Activated T-cell treated with anti-CD3 and anti-CD28 coated beads for 24 hours (primary cell): ENCODE data around the gene ATG10.
"Not testable (repeated sequence)": the region's sequence is repeated elsewhere in the genome, so short reads cannot be mapped to it uniquely, and the experiment has no call there.

Source experiments
- DNase-seq: peaks from one replicate; pipeline ENCODE4 v3.0.0-alpha.2; 2020; ENCODE audit warnings: low read depth

Gene ATG10

GRCh38 chr5:82225525-82226172, 253.8 kb downstream of the ATG10 start:
- DNase-seq, result peak; percentile 53

- DNase-seq, result no peak
Measured at GRCh38 chr5:82234885-82235284, 263.1 kb downstream of the ATG10 start.

GRCh38 chr5:82244151-82244550, 272.3 kb downstream of the ATG10 start:
- DNase-seq, result no peak

GRCh38 chr5:82244854-82245635, 273.2 kb downstream of the ATG10 start:
- DNase-seq, result no peak

- no peak for DNase-seq
Measured at GRCh38 chr5:82246960-82247574, 275.2 kb downstream of the ATG10 start.

GRCh38 chr5:82252744-82253143, 280.9 kb downstream of the ATG10 start:
- no peak for DNase-seq

GRCh38 chr5:82255844-82256243, 284.0 kb downstream of the ATG10 start:
- no peak for DNase-seq

- no peak for DNase-seq
Measured at GRCh38 chr5:82257247-82257646, 285.4 kb downstream of the ATG10 start.

- no peak for DNase-seq
Measured at GRCh38 chr5:82257729-82258128, 285.9 kb downstream of the ATG10 start.

GRCh38 chr5:82259172-82259800, 287.5 kb downstream of the ATG10 start:
- DNase-seq, result no peak

- DNase-seq, result no peak
Measured at GRCh38 chr5:82265047-82265446, 293.2 kb downstream of the ATG10 start.

- not testable (repeated sequence) for DNase-seq
Measured at GRCh38 chr5:82267297-82267933, 295.6 kb downstream of the ATG10 start.

GRCh38 chr5:82269363-82269762, 297.5 kb downstream of the ATG10 start:
- not testable (repeated sequence) for DNase-seq

GRCh38 chr5:82272571-82273356, 300.9 kb downstream of the ATG10 start:
- not testable (repeated sequence) for DNase-seq

- not testable (repeated sequence) for DNase-seq
Measured at GRCh38 chr5:82273426-82273825, 301.6 kb downstream of the ATG10 start.

- DNase-seq, result peak; percentile 8
Measured at GRCh38 chr5:82274343-82275211, 302.8 kb downstream of the ATG10 start.

- no peak for DNase-seq
Measured at GRCh38 chr5:82275216-82275664, 303.4 kb downstream of the ATG10 start.

- DNase-seq, result no peak
Measured at GRCh38 chr5:82276800-82277612, 305.2 kb downstream of the ATG10 start.

- DNase-seq, result no peak
Measured at GRCh38 chr5:82277613-82277986, 305.8 kb downstream of the ATG10 start.
